ENCODE results near the gene SPATS2.
"Not testable (repeated sequence)": the region's sequence is repeated elsewhere in the genome, so short reads cannot be mapped to it uniquely, and the experiment has no call there.

The SPATS2 gene

DNA sequence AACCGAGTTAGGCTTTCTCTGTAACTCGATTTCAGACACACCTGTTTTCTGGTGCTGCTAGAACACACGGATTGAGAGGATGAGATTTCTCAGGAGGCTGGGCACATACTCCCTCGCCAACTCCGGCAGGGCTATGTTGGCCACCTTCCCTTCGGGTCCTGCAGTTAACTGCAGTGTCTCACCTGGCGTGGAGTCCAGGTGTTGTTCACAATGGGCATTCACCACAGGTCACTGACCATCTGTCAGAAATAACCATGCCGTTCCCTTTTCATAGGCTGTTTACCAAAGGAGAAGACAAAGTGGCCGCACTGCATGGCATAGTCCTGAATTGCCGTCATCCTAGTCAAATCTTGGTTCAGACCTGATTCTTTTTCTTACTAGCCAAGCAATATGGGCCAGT, 166.1 kb downstream of the SPATS2 start:
- no peak overlapping the region for H3K4me3 ChIP-seq (ENCODE audit: low read depth, low read length)
- TF ChIP-seq ZNF785 (tag by site-specific recombination; IDR thresholded peaks at IDR 0.05) = no peak
- TF ChIP-seq ZNF514 (tag by site-specific recombination; IDR thresholded peaks at IDR 0.05) = no peak
- TF ChIP-seq ZNF416 (tag by site-specific recombination; IDR thresholded peaks at IDR 0.05) = no peak
- no peaks in the 10 kb centered on the region for H3K36me3 ChIP-seq (ENCODE audit: control insufficient read depth in 2 of 2, insufficient read depth in 1 of 2, low read length in 2 of 2)
- CTCF ChIA-PET = interaction anchor here (3.5 kb wide), 1 partner anchor 175 kb away, joined by 19 read pairs; no protein-coding TSS in a partner anchor
- POLR2A ChIA-PET = interaction anchor here (0.7 to 1.2 kb wide), 2 partner anchors 21 to 166 kb away, joined by 4 read pairs; partner anchors contain the start of gene SPATS2
- H3K9me3 ChIP-seq (ENCODE audit: control insufficient read depth, insufficient read depth, low read depth, low read length) = no peaks in the 10 kb centered on the region
- H3K27ac ChIP-seq (ENCODE audit: extremely low read depth, low read depth, low read length) = no peak overlapping the region
- H3K4me1 ChIP-seq (ENCODE audit: control insufficient read depth, insufficient read depth, low read length) = peaks cover 2% of the 10 kb centered on the region; the same call in 1 of the 2 replicates

DNA sequence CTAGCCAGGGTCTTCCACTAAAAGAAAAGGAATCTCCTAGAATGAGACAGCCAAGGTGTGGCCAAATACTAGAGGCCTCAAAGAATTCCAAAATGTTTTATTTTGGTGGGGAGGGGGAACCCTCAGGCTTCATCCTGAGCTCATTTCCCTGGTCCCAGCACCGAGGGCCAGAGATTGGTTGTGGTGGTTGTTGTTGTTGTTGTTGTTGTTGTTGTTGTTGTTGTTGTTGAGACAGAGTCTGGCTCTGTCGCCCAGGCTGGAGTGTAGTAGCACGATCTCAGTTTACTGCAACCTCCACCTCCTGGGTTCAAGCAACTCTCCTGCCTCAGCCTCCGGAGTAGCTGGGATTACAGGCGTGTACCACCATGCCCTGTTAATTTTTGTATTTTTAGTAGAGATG, 166.9 kb downstream of the SPATS2 start:
- not testable (repeated sequence) for H3K9me3 ChIP-seq (ENCODE audit: control insufficient read depth, insufficient read depth, low read depth, low read length); H3K4me3 ChIP-seq (ENCODE audit: low read depth, low read length); H3K27ac ChIP-seq (ENCODE audit: extremely low read depth, low read depth, low read length); H3K4me1 ChIP-seq (ENCODE audit: control insufficient read depth, insufficient read depth, low read length); H3K36me3 ChIP-seq (ENCODE audit: control insufficient read depth in 2 of 2, insufficient read depth in 1 of 2, low read length in 2 of 2)
- ChIA-PET CTCF (interaction anchor here (1.2 to 3.5 kb wide), 2 partner anchors 20 to 176 kb away, joined by 6 to 19 read pairs; no protein-coding TSS in a partner anchor), POLR2A (interaction anchor here (0.7 kb wide), 1 partner anchor 20 kb away, joined by 4 read pairs; no protein-coding TSS in a partner anchor)

DNA sequence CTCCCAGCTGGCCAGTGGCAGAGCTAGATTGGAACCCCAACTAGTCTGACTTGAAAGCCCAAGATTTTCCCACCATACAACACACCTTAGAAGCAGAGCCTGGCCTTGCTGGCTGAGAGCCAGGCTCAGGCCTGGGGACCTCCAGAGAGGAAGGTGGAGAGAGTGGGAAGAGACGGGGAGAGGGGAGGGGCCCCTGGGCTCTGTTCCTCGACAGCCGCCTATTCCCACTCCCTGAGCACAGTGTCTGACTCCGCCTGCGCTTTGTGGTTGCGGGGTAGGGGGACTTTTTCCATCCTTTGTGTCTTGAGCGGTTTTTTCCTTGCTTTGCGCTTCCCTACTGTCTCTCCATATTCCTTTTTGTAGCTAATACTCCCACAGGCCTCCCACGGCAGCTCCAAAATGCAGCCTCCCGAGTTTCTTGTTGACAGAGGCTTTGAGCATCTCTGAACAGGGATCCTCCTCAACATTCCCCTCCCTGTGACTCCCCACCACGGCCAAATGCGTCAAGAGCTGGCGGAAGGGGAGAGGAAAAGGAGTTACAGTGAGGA, 167.5 kb downstream of the SPATS2 start:
- H3K36me3 ChIP-seq (ENCODE audit: control insufficient read depth in 2 of 2, insufficient read depth in 1 of 2, low read length in 2 of 2) = no peaks in the 10 kb centered on the region
- TF ChIP-seq ZNF837 (tag by site-specific recombination; IDR thresholded peaks at IDR 0.05) (no peak), ZNF341 (tag by site-specific recombination; IDR thresholded peaks at IDR 0.05; ENCODE audit: low read depth) (no peak), ZNF558 (tag by site-specific recombination; IDR thresholded peaks at IDR 0.05) (no peak), ZBTB20 (tag by site-specific recombination; IDR thresholded peaks at IDR 0.05) (no peak), ZNF571 (tag by site-specific recombination; IDR thresholded peaks at IDR 0.05) (no peak), ZNF155 (tag by site-specific recombination; IDR thresholded peaks at IDR 0.05) (no peak), KLF7 (tag by site-specific recombination; IDR thresholded peaks at IDR 0.05; ENCODE audit: borderline replicate concordance) (no peak), ZFHX2 (tag by site-specific recombination; conservative IDR thresholded peaks at IDR 0.05) (peak; percentile 82), EGR2 (tag by site-specific recombination; IDR thresholded peaks at IDR 0.05; ENCODE audit: low read depth) (peak; percentile 86), WT1 (tag by site-specific recombination; IDR thresholded peaks at IDR 0.05) (peak; percentile 82), IKZF3 (tag by site-specific recombination; IDR thresholded peaks at IDR 0.05) (0 out of 2 replicates have a peak, but pooled peaks have one; percentile 5)
- TF ChIP-seq, protein P1, sequence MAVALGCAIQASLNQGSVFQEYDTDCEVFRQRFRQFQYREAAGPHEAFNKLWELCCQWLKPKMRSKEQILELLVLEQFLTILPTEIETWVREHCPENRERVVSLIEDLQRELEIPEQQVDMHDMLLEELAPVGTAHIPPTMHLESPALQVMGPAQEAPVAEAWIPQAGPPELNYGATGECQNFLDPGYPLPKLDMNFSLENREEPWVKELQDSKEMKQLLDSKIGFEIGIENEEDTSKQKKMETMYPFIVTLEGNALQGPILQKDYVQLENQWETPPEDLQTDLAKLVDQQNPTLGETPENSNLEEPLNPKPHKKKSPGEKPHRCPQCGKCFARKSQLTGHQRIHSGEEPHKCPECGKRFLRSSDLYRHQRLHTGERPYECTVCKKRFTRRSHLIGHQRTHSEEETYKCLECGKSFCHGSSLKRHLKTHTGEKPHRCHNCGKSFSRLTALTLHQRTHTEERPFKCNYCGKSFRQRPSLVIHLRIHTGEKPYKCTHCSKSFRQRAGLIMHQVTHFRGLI (tag by site-specific recombination; IDR thresholded peaks at IDR 0.05) = no peak
- CTCF ChIA-PET = interaction anchor here (0.7 to 3.5 kb wide), 7 partner anchors 20 to 246 kb away, joined by 3 to 19 read pairs (median 4); no protein-coding TSS in a partner anchor
- H3K27ac ChIP-seq (ENCODE audit: extremely low read depth, low read depth, low read length) = no peak overlapping the region
- no peaks in the 10 kb centered on the region for H3K9me3 ChIP-seq (ENCODE audit: control insufficient read depth, insufficient read depth, low read depth, low read length)
- no peak overlapping the region for H3K4me3 ChIP-seq (ENCODE audit: low read depth, low read length)
- POLR2A ChIA-PET = interaction anchor here (0.8 to 2.3 kb wide), 2 partner anchors 167 to 192 kb away, joined by 3 to 6 read pairs; partner anchors contain the start of gene SPATS2
- peaks cover 2% of the 10 kb centered on the region; the same call in 1 of the 2 replicates for H3K4me1 ChIP-seq (ENCODE audit: control insufficient read depth, insufficient read depth, low read length)

DNA sequence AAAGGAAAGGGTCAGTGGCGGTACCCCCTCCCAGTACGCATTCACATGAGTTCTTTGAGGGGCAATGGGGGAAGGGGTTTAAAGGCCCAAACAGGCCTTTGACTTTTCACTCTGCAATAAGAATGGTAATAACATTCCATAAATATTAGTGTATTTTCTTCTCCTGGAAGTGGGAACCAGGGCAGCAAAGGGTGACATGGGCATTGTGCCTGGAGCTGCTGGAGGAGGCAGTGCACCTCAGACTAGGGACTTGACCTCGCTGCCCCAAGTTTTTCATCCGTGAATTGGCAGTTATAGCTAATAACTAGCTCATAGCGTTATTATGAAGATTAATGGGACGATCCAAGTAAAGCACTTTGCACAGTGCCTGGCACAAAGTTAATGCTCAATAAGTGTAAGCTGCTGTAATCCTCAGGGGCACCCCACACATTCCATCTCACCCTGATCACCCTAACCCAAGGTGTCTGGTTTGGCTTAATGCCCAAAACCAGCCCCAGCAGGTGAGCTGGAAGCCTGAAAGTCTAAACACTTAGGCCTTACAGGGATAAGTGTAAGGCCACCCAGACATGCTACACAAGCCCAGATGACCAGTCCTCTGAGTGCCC, 168.8 kb downstream of the SPATS2 start:
- ChIA-PET POLR2A (interaction anchor here (0.6 to 2.3 kb wide), 3 partner anchors 169 to 194 kb away, joined by 3 to 6 read pairs (median 6); partner anchors contain the start of gene SPATS2), CTCF (interaction anchor here (0.6 to 1.7 kb wide), 6 partner anchors 11 to 194 kb away, joined by 4 to 10 read pairs (median 4); no protein-coding TSS in a partner anchor)
- H3K4me1 ChIP-seq (ENCODE audit: control insufficient read depth, insufficient read depth, low read length) = peaks cover 2% of the 10 kb centered on the region; the same call in 1 of the 2 replicates
- no peaks in the 10 kb centered on the region for H3K36me3 ChIP-seq (ENCODE audit: control insufficient read depth in 2 of 2, insufficient read depth in 1 of 2, low read length in 2 of 2)
- H3K9me3 ChIP-seq (ENCODE audit: control insufficient read depth, insufficient read depth, low read depth, low read length) = no peaks in the 10 kb centered on the region
- H3K4me3 ChIP-seq (ENCODE audit: low read depth, low read length) = no peak overlapping the region
- H3K27ac ChIP-seq (ENCODE audit: extremely low read depth, low read depth, low read length) = no peak overlapping the region
- TF ChIP-seq BCL11A (tag by site-specific recombination; IDR thresholded peaks at IDR 0.05; ENCODE audit: low read depth) (no peak), ZNF623 (tag by site-specific recombination; IDR thresholded peaks at IDR 0.05) (no peak), ZNF76 (tag by site-specific recombination; IDR thresholded peaks at IDR 0.05; ENCODE audit: borderline replicate concordance, low read depth) (no peak), ZFP69B (tag by site-specific recombination; IDR thresholded peaks at IDR 0.05) (no peak), ZNF792 (tag by site-specific recombination; IDR thresholded peaks at IDR 0.05) (no peak)
- TF ChIP-seq, protein P2, sequence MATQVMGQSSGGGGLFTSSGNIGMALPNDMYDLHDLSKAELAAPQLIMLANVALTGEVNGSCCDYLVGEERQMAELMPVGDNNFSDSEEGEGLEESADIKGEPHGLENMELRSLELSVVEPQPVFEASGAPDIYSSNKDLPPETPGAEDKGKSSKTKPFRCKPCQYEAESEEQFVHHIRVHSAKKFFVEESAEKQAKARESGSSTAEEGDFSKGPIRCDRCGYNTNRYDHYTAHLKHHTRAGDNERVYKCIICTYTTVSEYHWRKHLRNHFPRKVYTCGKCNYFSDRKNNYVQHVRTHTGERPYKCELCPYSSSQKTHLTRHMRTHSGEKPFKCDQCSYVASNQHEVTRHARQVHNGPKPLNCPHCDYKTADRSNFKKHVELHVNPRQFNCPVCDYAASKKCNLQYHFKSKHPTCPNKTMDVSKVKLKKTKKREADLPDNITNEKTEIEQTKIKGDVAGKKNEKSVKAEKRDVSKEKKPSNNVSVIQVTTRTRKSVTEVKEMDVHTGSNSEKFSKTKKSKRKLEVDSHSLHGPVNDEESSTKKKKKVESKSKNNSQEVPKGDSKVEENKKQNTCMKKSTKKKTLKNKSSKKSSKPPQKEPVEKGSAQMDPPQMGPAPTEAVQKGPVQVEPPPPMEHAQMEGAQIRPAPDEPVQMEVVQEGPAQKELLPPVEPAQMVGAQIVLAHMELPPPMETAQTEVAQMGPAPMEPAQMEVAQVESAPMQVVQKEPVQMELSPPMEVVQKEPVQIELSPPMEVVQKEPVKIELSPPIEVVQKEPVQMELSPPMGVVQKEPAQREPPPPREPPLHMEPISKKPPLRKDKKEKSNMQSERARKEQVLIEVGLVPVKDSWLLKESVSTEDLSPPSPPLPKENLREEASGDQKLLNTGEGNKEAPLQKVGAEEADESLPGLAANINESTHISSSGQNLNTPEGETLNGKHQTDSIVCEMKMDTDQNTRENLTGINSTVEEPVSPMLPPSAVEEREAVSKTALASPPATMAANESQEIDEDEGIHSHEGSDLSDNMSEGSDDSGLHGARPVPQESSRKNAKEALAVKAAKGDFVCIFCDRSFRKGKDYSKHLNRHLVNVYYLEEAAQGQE (tag by site-specific recombination; IDR thresholded peaks at IDR 0.05) = no peak
- TF ChIP-seq, protein P3, sequence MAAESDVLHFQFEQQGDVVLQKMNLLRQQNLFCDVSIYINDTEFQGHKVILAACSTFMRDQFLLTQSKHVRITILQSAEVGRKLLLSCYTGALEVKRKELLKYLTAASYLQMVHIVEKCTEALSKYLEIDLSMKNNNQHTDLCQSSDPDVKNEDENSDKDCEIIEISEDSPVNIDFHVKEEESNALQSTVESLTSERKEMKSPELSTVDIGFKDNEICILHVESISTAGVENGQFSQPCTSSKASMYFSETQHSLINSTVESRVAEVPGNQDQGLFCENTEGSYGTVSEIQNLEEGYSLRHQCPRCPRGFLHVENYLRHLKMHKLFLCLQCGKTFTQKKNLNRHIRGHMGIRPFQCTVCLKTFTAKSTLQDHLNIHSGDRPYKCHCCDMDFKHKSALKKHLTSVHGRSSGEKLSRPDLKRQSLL (tag by site-specific recombination; IDR thresholded peaks at IDR 0.05) = no peak
